KMS-11 (cell line): ENCODE results near the gene NUDT16L1.

Experiments
- H2AFZ ChIP-seq: fragments of 200-600 bp; sonication (generic); 2 replicates; pipeline ENCODE4 v1.6.1; 2016; ENCODE audit warnings: antibody characterized with exemption, mixed run types, low read depth
- H3K27ac ChIP-seq: fragments of 200-600 bp; sonication (generic); 2 replicates; pipeline ENCODE4 v1.6.1; 2016; ENCODE audit warnings: mild to moderate bottlenecking, mixed run types
- H3K27me3 ChIP-seq: fragments of 200-600 bp; sonication (generic); 2 replicates; pipeline ENCODE4 v1.6.1; 2017; ENCODE audit warnings: mild to moderate bottlenecking, low read depth, mixed run types, moderate library complexity; ENCODE audit not compliant: insufficient read depth
- H3K36me3 ChIP-seq: fragments of 200-600 bp; sonication (generic); 2 replicates; pipeline ENCODE4 v1.6.1; 2017; ENCODE audit warnings: mild to moderate bottlenecking, mixed run types; ENCODE audit not compliant: insufficient read depth
- H3K4me1 ChIP-seq: fragments of 200-600 bp; sonication (generic); 2 replicates; pipeline ENCODE4 v1.6.1; 2016; ENCODE audit warnings: mild to moderate bottlenecking, low read depth, mixed run types; ENCODE audit not compliant: poor library complexity, severe bottlenecking
- H3K4me2 ChIP-seq: fragments of 200-600 bp; sonication (generic); 2 replicates; pipeline ENCODE4 v1.7.0; 2016; ENCODE audit warnings: mild to moderate bottlenecking, mixed run types
- H3K4me3 ChIP-seq: fragments of 200-600 bp; sonication (generic); IDR thresholded peaks from 2 replicates; pipeline ENCODE4 v1.6.1; 2017; ENCODE audit warnings: low read depth, low read length, mixed read lengths; ENCODE audit not compliant: insufficient read depth
- H3K79me2 ChIP-seq: fragments of 200-600 bp; sonication (generic); 2 replicates; pipeline ENCODE4 v1.6.1; 2016; ENCODE audit warnings: low read depth, mixed run types; ENCODE audit not compliant: insufficient read depth
- H3K9ac ChIP-seq: fragments of 200-600 bp; sonication (generic); 2 replicates; pipeline ENCODE4 v1.6.1; 2016; ENCODE audit warnings: mild to moderate bottlenecking, mixed run types
- H4K20me1 ChIP-seq: fragments of 200-600 bp; sonication (generic); 2 replicates; pipeline ENCODE4 v1.6.1; 2016; ENCODE audit warnings: mild to moderate bottlenecking, mixed run types; ENCODE audit not compliant: insufficient read depth
- CTCF ChIP-seq: fragments of 200-600 bp; sonication (generic); conservative IDR thresholded peaks from 2 replicates; pipeline ENCODE4 v1.6.1; 2017; ENCODE audit warnings: low read depth, mild to moderate bottlenecking, antibody characterized with exemption, low read length, moderate library complexity, mixed read lengths

NUDT16L1 gene

GRCh38 chr16:4656695-4657686 lies 36.4 kb upstream of the NUDT16L1 start:
- no peaks in the 10 kb centered on the region for H3K79me2 ChIP-seq
- no peak overlapping the region for H3K9ac ChIP-seq
- no peaks in the 10 kb centered on the region for H3K36me3 ChIP-seq
- no peaks in the 10 kb centered on the region for H3K27me3 ChIP-seq
- H4K20me1 ChIP-seq = no peaks in the 10 kb centered on the region
- peaks cover 8% of the 10 kb centered on the region for H3K4me1 ChIP-seq
- H3K4me2 ChIP-seq = no peak overlapping the region
- H2AFZ ChIP-seq = no peak overlapping the region
- H3K27ac ChIP-seq = no peak overlapping the region
- no peak for TF ChIP-seq CTCF
- H3K4me3 ChIP-seq = no peak overlapping the region

- H3K4me1 ChIP-seq = no peaks in the 10 kb centered on the region
- no peak overlapping the region for H3K4me3 ChIP-seq
- H4K20me1 ChIP-seq = no peaks in the 10 kb centered on the region
- H3K4me2 ChIP-seq = no peak overlapping the region
- TF ChIP-seq CTCF = no peak
- no peak overlapping the region for H3K27ac ChIP-seq
- no peaks in the 10 kb centered on the region for H3K27me3 ChIP-seq
- no peaks in the 10 kb centered on the region for H3K36me3 ChIP-seq
- no peaks in the 10 kb centered on the region for H3K79me2 ChIP-seq
- no peak overlapping the region for H3K9ac ChIP-seq
- H2AFZ ChIP-seq = no peak overlapping the region
Measured at GRCh38 chr16:4659363-4660353, 33.7 kb upstream of the NUDT16L1 start.

- no peaks in the 10 kb centered on the region for H3K27me3 ChIP-seq
- H3K79me2 ChIP-seq = no peaks in the 10 kb centered on the region
- H3K4me1 ChIP-seq = no peaks in the 10 kb centered on the region
- H2AFZ ChIP-seq = no peak overlapping the region
- H4K20me1 ChIP-seq = no peaks in the 10 kb centered on the region
- H3K9ac ChIP-seq = no peak overlapping the region
- no peak overlapping the region for H3K4me3 ChIP-seq
- H3K27ac ChIP-seq = no peak overlapping the region
- no peaks in the 10 kb centered on the region for H3K36me3 ChIP-seq
- TF ChIP-seq CTCF = no peak
- H3K4me2 ChIP-seq = no peak overlapping the region
Measured at GRCh38 chr16:4660454-4661007, 32.8 kb upstream of the NUDT16L1 start.

GRCh38 chr16:4661661-4662060 lies 31.7 kb upstream of the NUDT16L1 start:
- no peak for TF ChIP-seq CTCF
- Histone ChIP-seq H3K4me2 (no peak overlapping the region), H3K4me1 (no peaks in the 10 kb centered on the region), H3K36me3 (no peaks in the 10 kb centered on the region), H2AFZ (no peak overlapping the region), H4K20me1 (no peaks in the 10 kb centered on the region), H3K27me3 (no peaks in the 10 kb centered on the region), H3K79me2 (no peaks in the 10 kb centered on the region), H3K9ac (no peak overlapping the region), H3K27ac (no peak overlapping the region), H3K4me3 (no peak overlapping the region)
